ENCODE measurements around the gene CLP1.

GRCh38 chr11:57622263-57622662, 35.3 kb upstream of the CLP1 start:
- TF ChIP-seq POLR2A (IDR thresholded peaks at IDR 0.05) (no peak), CTCF (IDR thresholded peaks at IDR 0.05) (no peak), EP300 (IDR thresholded peaks at IDR 0.05) (no peak)

Data from upper lobe of left lung (tissue), 4 donors.